Measurements from ENCODE around the gene TEX12. TPM values are rescaled to one million over a fixed set of nuclear protein-coding genes. Genes with fewer than 3 reads are reported as not detected.
A peak's percentile ranks its signal among the peaks of the same experiment; 100 is the strongest.

Gene TEX12
- total and polyA plus RNA-seq, 2 of the 4 experiments (the other 2 are of a cell fraction), result 0.12 TPM; not detected in 1

GRCh38 chr11:112174789-112175598 is 7.8 kb downstream of the TEX12 start, which contains the start of gene BCO2:
Gene BCO2 (plus strand): TSS chr11:112175512. CDS start chr11:112175602, 90 bp downstream.
- H2AK9ac ChIP-seq (replicated peaks; ENCODE audit: low read depth, low read length, poor library complexity), result no peak within 1 kb of the TSS
- BruUV-seq (replicated peaks), result no TSS peak
- no peak within 1 kb of the TSS for H3K23ac ChIP-seq (ENCODE audit: low read depth, low read length)
- peak; percentile 71 for DNase-seq
- 0% methylated on average over 8 of the region's 11 CpGs; no CpG with 5 or more reads in 1 of the 2 experiments for WGBS, 2 experiments (ENCODE audit: extremely low coverage in 2 of 2, insufficient read length in 1 of 2)
- CTCF ChIA-PET, result interaction anchor here (0.6 to 1.4 kb wide), 8 partner anchors 12 to 78 kb away, joined by 3 to 13 read pairs (median 4); no protein-coding TSS in a partner anchor
- H2BK20ac ChIP-seq (ENCODE audit: low read depth, low read length), result no peak within 1 kb of the TSS
- H4K8ac ChIP-seq (ENCODE audit: low read depth in 2 of 2, low read length in 2 of 2), result 0 out of 4 replicates have a peak within 1 kb of the TSS, but pooled peaks of 1 of the 2 experiments have one; percentile 7
- H3K9me3 ChIP-seq (ENCODE audit: control insufficient read depth, insufficient read depth, low read length), result no peaks in the 10 kb centered on the region
- H3K79me1 ChIP-seq (ENCODE audit: low read depth in 1 of 2, low read length in 2 of 2), result no peaks in the 10 kb centered on the region
- no peak within 1 kb of the TSS for H4K5ac ChIP-seq (ENCODE audit: low read depth, low read length)
- no peak within 1 kb of the TSS for H3K27ac ChIP-seq (ENCODE audit: insufficient read depth, low read length)
- no peaks in the 10 kb centered on the region for H3K36me3 ChIP-seq (ENCODE audit: control insufficient read depth, insufficient read depth, low read length)
- H3K14ac ChIP-seq (replicated peaks; ENCODE audit: low read depth, low read length), result no peak within 1 kb of the TSS
- ATAC-seq (ENCODE audit: low read depth), result peak; percentile 96
- H2AK5ac ChIP-seq (ENCODE audit: low read depth, low read length), result no peak within 1 kb of the TSS
- H3K4me1 ChIP-seq (ENCODE audit: control insufficient read depth, insufficient read depth, low read length), result peaks cover 4% of the 10 kb centered on the region; the same call in 1 of the 2 replicates
- in situ Hi-C loops (cut with MboI; ENCODE audit: low sequenced_read_pairs), result no loop called here
- no peak within 1 kb of the TSS for H3K56ac ChIP-seq (ENCODE audit: extremely low read depth, insufficient read depth, low read length)
- peak within 1 kb of the TSS; percentile 37; the same call in 1 of the 2 replicates for H3K4me3 ChIP-seq (ENCODE audit: insufficient read depth, low read depth, low read length)
- peak within 1 kb of the TSS; percentile 18; the same call in 1 of the 2 replicates for H3K9ac ChIP-seq (ENCODE audit: low read depth, low read length)
- no peaks in the 10 kb centered on the region for H4K20me1 ChIP-seq (ENCODE audit: insufficient read depth, low read length)
- no peak within 1 kb of the TSS for H2BK120ac ChIP-seq (ENCODE audit: low read depth, low read length)
- H3K9me1 ChIP-seq (ENCODE audit: insufficient read depth, low read length), result no peaks in the 10 kb centered on the region
- peak within 1 kb of the TSS; percentile 93 for H3K4me2 ChIP-seq (ENCODE audit: low read depth, low read length)
- H2BK15ac ChIP-seq (ENCODE audit: low read depth, low read length), result no peak within 1 kb of the TSS; the same call in 2 of the 3 replicates
- H3K4ac ChIP-seq (ENCODE audit: low read depth, low read length), result no peak within 1 kb of the TSS
- peaks cover 3% of the 10 kb centered on the region; the same call in 1 of the 2 replicates for H3K27me3 ChIP-seq (ENCODE audit: control insufficient read depth, insufficient read depth, low read length)
- H4K91ac ChIP-seq (ENCODE audit: insufficient read depth, low read depth, low read length), result no peak within 1 kb of the TSS
- POLR2A ChIA-PET (ENCODE audit: unreplicated experiment), result interaction anchor here (0.6 kb wide), 1 partner anchor 90 kb away, joined by 10 read pairs; no protein-coding TSS in a partner anchor
- H2AFZ ChIP-seq (replicated peaks; ENCODE audit: low read length, poor library complexity), result peak within 1 kb of the TSS; percentile 81
- H3K18ac ChIP-seq (ENCODE audit: low read depth, low read length), result no peak within 1 kb of the TSS
- intact Hi-C loops (cut with micrococcal nuclease), result loop anchor here (1.0 to 5.0 kb wide), 4 partner anchors 37 to 101 kb away; partner anchors contain the start of genes NKAPD1, PIH1D2, SDHD and TIMM8B
- dilution Hi-C loops (cut with HindIII; ENCODE audit: low sequenced_read_pairs, unreplicated experiment), result no loop called here
- no peak within 1 kb of the TSS for H2BK5ac ChIP-seq (ENCODE audit: low read depth, low read length, poor library complexity, severe bottlenecking)
- TF ChIP-seq, protein P1, sequence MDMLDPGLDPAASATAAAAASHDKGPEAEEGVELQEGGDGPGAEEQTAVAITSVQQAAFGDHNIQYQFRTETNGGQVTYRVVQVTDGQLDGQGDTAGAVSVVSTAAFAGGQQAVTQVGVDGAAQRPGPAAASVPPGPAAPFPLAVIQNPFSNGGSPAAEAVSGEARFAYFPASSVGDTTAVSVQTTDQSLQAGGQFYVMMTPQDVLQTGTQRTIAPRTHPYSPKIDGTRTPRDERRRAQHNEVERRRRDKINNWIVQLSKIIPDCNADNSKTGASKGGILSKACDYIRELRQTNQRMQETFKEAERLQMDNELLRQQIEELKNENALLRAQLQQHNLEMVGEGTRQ (IDR thresholded peaks at IDR 0.05; ENCODE audit: low read depth, low read length), result no peak
- TF ChIP-seq RCOR1 (IDR thresholded peaks at IDR 0.05; ENCODE audit: insufficient replicate concordance, low read length), result no peak
- TF ChIP-seq BHLHE40 (IDR thresholded peaks at IDR 0.05; ENCODE audit: low read depth, low read length), result no peak
- no peak for TF ChIP-seq CHD1 (IDR thresholded peaks at IDR 0.05; ENCODE audit: low read depth, low read length)
- no peak for TF ChIP-seq MAFK (IDR thresholded peaks at IDR 0.05; ENCODE audit: low read depth, low read length)
- TF ChIP-seq SMC3 (IDR thresholded peaks at IDR 0.05; ENCODE audit: low read depth, low read length), result peak; percentile 72
- peak; percentile 5; the same call in 1 of the 2 replicates for TF ChIP-seq CEBPB (IDR thresholded peaks at IDR 0.05; ENCODE audit: low read depth, low read length)
- no peak for TF ChIP-seq MXI1 (IDR thresholded peaks at IDR 0.05; ENCODE audit: borderline replicate concordance, low read depth, low read length)
- TF ChIP-seq NFE2L2 (IDR thresholded peaks at IDR 0.05; ENCODE audit: low read depth, low read length), result no peak
- peak; percentile 35; the same call in 1 of the 2 replicates for TF ChIP-seq MAZ (IDR thresholded peaks at IDR 0.05; ENCODE audit: borderline replicate concordance, low read depth, low read length)
- TF ChIP-seq, protein P2, sequence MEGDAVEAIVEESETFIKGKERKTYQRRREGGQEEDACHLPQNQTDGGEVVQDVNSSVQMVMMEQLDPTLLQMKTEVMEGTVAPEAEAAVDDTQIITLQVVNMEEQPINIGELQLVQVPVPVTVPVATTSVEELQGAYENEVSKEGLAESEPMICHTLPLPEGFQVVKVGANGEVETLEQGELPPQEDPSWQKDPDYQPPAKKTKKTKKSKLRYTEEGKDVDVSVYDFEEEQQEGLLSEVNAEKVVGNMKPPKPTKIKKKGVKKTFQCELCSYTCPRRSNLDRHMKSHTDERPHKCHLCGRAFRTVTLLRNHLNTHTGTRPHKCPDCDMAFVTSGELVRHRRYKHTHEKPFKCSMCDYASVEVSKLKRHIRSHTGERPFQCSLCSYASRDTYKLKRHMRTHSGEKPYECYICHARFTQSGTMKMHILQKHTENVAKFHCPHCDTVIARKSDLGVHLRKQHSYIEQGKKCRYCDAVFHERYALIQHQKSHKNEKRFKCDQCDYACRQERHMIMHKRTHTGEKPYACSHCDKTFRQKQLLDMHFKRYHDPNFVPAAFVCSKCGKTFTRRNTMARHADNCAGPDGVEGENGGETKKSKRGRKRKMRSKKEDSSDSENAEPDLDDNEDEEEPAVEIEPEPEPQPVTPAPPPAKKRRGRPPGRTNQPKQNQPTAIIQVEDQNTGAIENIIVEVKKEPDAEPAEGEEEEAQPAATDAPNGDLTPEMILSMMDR (conservative IDR thresholded peaks at IDR 0.05; ENCODE audit: low read depth, low read length), result peak; percentile 92
- no peak for TF ChIP-seq ELK1 (IDR thresholded peaks at IDR 0.05; ENCODE audit: borderline replicate concordance, low read depth, low read length)

All from IMR-90 (cell line).